Measurements from ENCODE around the gene NECTIN3. TPM values are rescaled to one million over a fixed set of nuclear protein-coding genes. Genes with fewer than 3 reads are reported as not detected.

Gene NECTIN3
- total RNA-seq, 4 donors from 2014 or later, result 16.0 to 33.4 (median 30.3) TPM

- no peak for DNase-seq (ENCODE audit: low spot score)
Measured at GRCh38 chr3:111080413-111080812, 8.8 kb downstream of the NECTIN3 start.

GRCh38 chr3:111081008-111081545, 9.5 kb downstream of the NECTIN3 start:
- DNase-seq (ENCODE audit: low spot score) (no peak), ATAC-seq (ENCODE audit: low FRiP score) (no peak)
- TF ChIP-seq CTCF (IDR thresholded peaks at IDR 0.05), result no peak

More at GRCh38 chr3:111080413-111080812, 8.8 kb downstream of the NECTIN3 start:
- ATAC-seq (ENCODE audit: low FRiP score), result no peak
- no peak for TF ChIP-seq CTCF (IDR thresholded peaks at IDR 0.05)

- DNase-seq (ENCODE audit: low spot score) (no peak), ATAC-seq (ENCODE audit: low FRiP score) (no peak)
- no peak for TF ChIP-seq CTCF (IDR thresholded peaks at IDR 0.05)
Measured at GRCh38 chr3:111084911-111085310, 13.3 kb downstream of the NECTIN3 start.

GRCh38 chr3:111087924-111088469, 16.4 kb downstream of the NECTIN3 start:
- no peak for DNase-seq (ENCODE audit: low spot score)
- no peak for TF ChIP-seq CTCF (IDR thresholded peaks at IDR 0.05)
- ATAC-seq (ENCODE audit: low FRiP score), result no peak

GRCh38 chr3:111096487-111097209, 25.0 kb downstream of the NECTIN3 start:
- no peak for DNase-seq (ENCODE audit: low spot score)
- no peak for ATAC-seq (ENCODE audit: low FRiP score)
- no peak for TF ChIP-seq CTCF (IDR thresholded peaks at IDR 0.05)

- no peak for TF ChIP-seq CTCF (IDR thresholded peaks at IDR 0.05)
- no peak for ATAC-seq (ENCODE audit: low FRiP score)
- no peak for DNase-seq (ENCODE audit: low spot score)
Measured at GRCh38 chr3:111103807-111104206, 32.2 kb downstream of the NECTIN3 start.

All from omental fat pad (tissue), 4 donors.